BJ (cell line): ENCODE results near the gene HES7. TPM values are rescaled to one million over a fixed set of nuclear protein-coding genes. Genes with fewer than 3 reads are reported as not detected.
A peak's percentile ranks its signal among the peaks of the same experiment; 100 is the strongest.

Experiments
- CTCF ChIA-PET: fragments of 350-600 bp; formaldehyde crosslinking; extraction: SDS; loops from one replicate; lab custom pipeline; 2021; ENCODE audit warnings: antibody characterized with exemption, inconsistent platforms; lab: Yijun Ruan, JAX
- POLR2A ChIA-PET: fragments of 300-600 bp; sonication (Branson Sonifier 250); formaldehyde crosslinking; extraction: SDS; loops from one replicate; lab custom pipeline; 2021; ENCODE audit warnings: antibody characterized with exemption; lab: Charles Lee
- DNase-seq: peaks from one replicate; pipeline ENCODE4 v3.0.0-alpha.2; 2011; ENCODE audit warnings: low read depth
- H3K27me3 ChIP-seq: 2 replicates; pipeline ENCODE4 v1.6.0; 2011; ENCODE audit warnings: low read length; ENCODE audit not compliant: control insufficient read depth, insufficient read depth
- H3K36me3 ChIP-seq: 2 replicates; pipeline ENCODE4 v1.5.1; 2011; ENCODE audit warnings: low read length; ENCODE audit not compliant: control insufficient read depth, insufficient read depth
- H3K4me3 ChIP-seq: 2 replicates; pipeline ENCODE4 v1.5.1; 2011; ENCODE audit warnings: low read depth, mild to moderate bottlenecking, control low read depth, low read length
- CTCF ChIP-seq: IDR thresholded peaks from 2 replicates; pipeline ENCODE4 v1.5.1; 2011; ENCODE audit warnings: low read depth, mild to moderate bottlenecking, control low read depth, inconsistent platforms, low read length, moderate library complexity; ENCODE audit not compliant: insufficient read depth
- polyA plus RNA-seq: library from polyadenylated mRNA; depleted of rRNA; stranded (reverse); fragments of >200 nt; gene quantifications from 2 replicates; pipeline ENCODE4 v1.2.3, GENCODE V29; 2011

Gene HES7
- polyA plus RNA-seq, 1 experiment: not detected

GRCh38 chr17:8122422-8122923 is 1.4 kb downstream of the HES7 start:
- ChIA-PET POLR2A (no interaction called here), CTCF (interaction anchor here (0.7 to 2.4 kb wide), 8 partner anchors 11 to 287 kb away, joined by 3 to 9 read pairs (median 4); no protein-coding TSS in a partner anchor)
- H3K36me3 ChIP-seq: no peaks in the 10 kb centered on the region
- peak overlapping the region; percentile 59 for H3K4me3 ChIP-seq
- DNase-seq: no peak
- no peak for TF ChIP-seq CTCF
- no peaks in the 10 kb centered on the region; the same call in 1 of the 2 replicates for H3K27me3 ChIP-seq

- POLR2A ChIA-PET: no interaction called here
- H3K36me3 ChIP-seq: no peaks in the 10 kb centered on the region
- peak; percentile 34 for TF ChIP-seq CTCF
- CTCF ChIA-PET: interaction anchor here (0.7 to 2.4 kb wide), 7 partner anchors 11 to 286 kb away, joined by 3 to 9 read pairs (median 4); no protein-coding TSS in a partner anchor
- DNase-seq: no peak
- no peaks in the 10 kb centered on the region; the same call in 1 of the 2 replicates for H3K27me3 ChIP-seq
- peak overlapping the region; percentile 59 for H3K4me3 ChIP-seq
Observed at GRCh38 chr17:8121681-8122421, 2.1 kb downstream of the HES7 start.

DNA sequence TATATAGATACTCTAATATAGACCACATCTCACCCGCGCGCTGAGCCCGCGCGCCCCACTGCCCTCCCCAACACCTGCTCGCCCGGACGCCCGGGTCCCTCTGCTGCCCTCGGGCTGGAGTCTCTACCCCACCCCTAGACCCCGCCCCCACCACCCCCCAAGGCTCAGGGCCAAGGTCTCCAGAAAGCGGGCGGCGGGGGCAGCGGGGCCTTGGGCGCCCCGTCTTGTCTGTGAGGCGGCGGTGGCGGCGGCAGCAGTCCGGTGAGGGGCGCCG is 2.6 kb downstream of the HES7 start:
- POLR2A ChIA-PET: no interaction called here

DNA sequence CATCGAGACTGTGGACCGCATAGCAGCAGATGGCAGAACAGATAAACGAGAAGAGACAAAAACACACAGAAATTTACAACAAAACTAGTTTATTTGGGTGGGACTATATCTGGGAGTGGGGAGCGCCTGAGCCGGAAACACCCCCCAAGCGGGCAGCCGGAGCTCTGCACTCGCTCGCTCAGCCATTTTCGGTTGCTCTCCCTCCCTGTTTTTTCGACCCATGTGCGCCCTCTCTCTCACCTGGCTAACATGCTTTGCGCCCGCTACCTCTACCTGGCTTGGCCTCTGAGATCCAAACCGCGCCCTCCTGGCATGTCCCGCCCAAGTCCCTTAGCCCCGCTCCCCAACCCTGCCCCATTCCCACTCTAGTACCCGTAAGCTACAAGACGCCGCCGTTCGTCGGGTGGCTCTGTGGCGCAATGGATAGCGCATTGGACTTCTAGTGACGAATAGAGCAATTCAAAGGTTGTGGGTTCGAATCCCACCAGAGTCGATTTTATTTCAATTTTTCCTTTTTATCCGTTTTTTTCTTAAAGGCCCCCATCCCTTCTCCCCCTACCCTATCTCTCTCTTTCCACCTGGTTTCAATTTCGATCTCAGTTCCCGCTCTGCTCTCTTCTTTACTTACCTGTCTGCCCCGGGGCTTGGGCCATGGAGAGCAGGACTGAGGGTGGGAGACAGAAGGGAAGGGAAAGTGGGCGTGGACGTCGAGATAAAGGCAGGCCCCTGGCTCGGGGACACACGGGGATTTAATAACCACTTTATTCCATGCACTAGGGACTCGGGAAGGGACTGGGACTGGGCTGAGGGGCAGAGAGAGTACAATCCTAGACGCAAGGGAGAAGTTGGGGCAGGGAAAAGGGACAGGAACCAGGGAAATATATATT is 3.1 kb downstream of the HES7 start:
- H3K27me3 ChIP-seq: peaks cover 8% of the 10 kb centered on the region
- TF ChIP-seq CTCF: peak; percentile 49
- H3K4me3 ChIP-seq: peak overlapping the region; percentile 59
- no peaks in the 10 kb centered on the region for H3K36me3 ChIP-seq
- CTCF ChIA-PET: interaction anchor here (1.0 to 6.1 kb wide), 19 partner anchors 10 to 315 kb away, joined by 3 to 54 read pairs (median 9); partner anchors contain the start of genes NDEL1 and PER1
- no peak for DNase-seq
- POLR2A ChIA-PET: no interaction called here

More for the DNA sequence above, 2.6 kb downstream of the HES7 start:
- DNase-seq: no peak
- CTCF ChIA-PET: interaction anchor here (1.4 to 2.4 kb wide), 3 partner anchors 11 to 180 kb away, joined by 4 to 9 read pairs (median 6); no protein-coding TSS in a partner anchor
- peak overlapping the region; percentile 59 for H3K4me3 ChIP-seq
- TF ChIP-seq CTCF: no peak
- no peaks in the 10 kb centered on the region for H3K36me3 ChIP-seq
- H3K27me3 ChIP-seq: peaks cover 4% of the 10 kb centered on the region
